Fibroblast of lung (primary cell): ENCODE measurements around the gene BABAM2. TPM values are rescaled to one million over a fixed set of nuclear protein-coding genes. Genes with fewer than 3 reads are reported as not detected.
A peak's percentile ranks its signal among the peaks of the same experiment; 100 is the strongest.

Experiments used
- DNase-seq, 2 donors: peaks; one replicate each; pipeline versions ENCODE4 v3.0.0 to v3.0.0-alpha.2; 2010; ENCODE audit warnings: low read depth in 2 of 2
- H2AFZ ChIP-seq: 2 replicates; pipeline ENCODE4 v1.5.1; 2012; ENCODE audit warnings: low read length, control low read depth, inconsistent platforms
- H3K27ac ChIP-seq: 2 replicates; pipeline ENCODE4 v1.5.1; 2011; ENCODE audit warnings: low read length, control low read depth; ENCODE audit not compliant: insufficient read depth
- H3K27me3 ChIP-seq: 2 replicates; pipeline ENCODE4 v1.5.1; 2011; ENCODE audit warnings: mild to moderate bottlenecking, low read length; ENCODE audit not compliant: control insufficient read depth, insufficient read depth
- H3K36me3 ChIP-seq: 2 replicates; pipeline ENCODE4 v1.5.1; 2011; ENCODE audit warnings: low read length; ENCODE audit not compliant: control insufficient read depth, insufficient read depth
- H3K4me1 ChIP-seq: 2 replicates; pipeline ENCODE4 v1.5.1; 2011; ENCODE audit warnings: low read length; ENCODE audit not compliant: control insufficient read depth, insufficient read depth; ENCODE audit errors: extremely low read depth
- H3K4me2 ChIP-seq: 2 replicates; pipeline ENCODE4 v1.5.1; 2011; ENCODE audit warnings: low read length, control low read depth; ENCODE audit not compliant: insufficient read depth; ENCODE audit errors: extremely low read depth
- H3K4me3 ChIP-seq, 4 experiments: fragments of 200-600 bp in 1 of 4; sonication (generic) in 1 of 4; replicated peaks in 1 of 4; 2 replicates each; pipeline ENCODE4 v1.5.1; 2011 to 2016; ENCODE audit warnings: low read length in 4 of 4, low read depth in 3 of 4, mild to moderate bottlenecking in 3 of 4, control low read depth in 2 of 4, inconsistent platforms in 1 of 4, mixed read lengths in 1 of 4; ENCODE audit not compliant: insufficient read depth in 1 of 4; ENCODE audit errors: control extremely low read depth in 1 of 4
- H3K79me2 ChIP-seq: 2 replicates; pipeline ENCODE4 v1.5.1; 2012; ENCODE audit warnings: mild to moderate bottlenecking, low read length, inconsistent platforms; ENCODE audit not compliant: control insufficient read depth, insufficient read depth
- H3K9ac ChIP-seq: 2 replicates; pipeline ENCODE4 v1.5.1; 2011; ENCODE audit warnings: mild to moderate bottlenecking, low read length, control low read depth; ENCODE audit not compliant: insufficient read depth
- H3K9me3 ChIP-seq: 2 replicates; pipeline ENCODE4 v1.5.1; 2012; ENCODE audit warnings: low read depth, low read length; ENCODE audit not compliant: control insufficient read depth, insufficient read depth
- H4K20me1 ChIP-seq: 2 replicates; pipeline ENCODE4 v1.5.1; 2011; ENCODE audit warnings: low read length; ENCODE audit not compliant: control insufficient read depth, insufficient read depth; ENCODE audit errors: extremely low read depth
- EZH2 ChIP-seq: IDR thresholded peaks from 2 replicates; pipeline ENCODE4 v1.5.1; 2012; ENCODE audit warnings: low read length, control low read depth, mild to moderate bottlenecking; ENCODE audit errors: missing control alignments
- polyA plus RNA-seq, 2 donors: library from polyadenylated mRNA; depleted of rRNA in 1 of 2; stranded (reverse) in 1 of 2; unstranded in 1 of 2; fragments of >200 nt; gene quantifications; 2 replicates each; pipeline ENCODE4 v1.2.1, GENCODE V29; 2011 to 2012; ENCODE audit warnings: missing spikeins in 1 of 2
- total RNA-seq: library from RNA; depleted of rRNA; stranded (reverse); fragments of >200 nt; gene quantifications from 2 replicates; pipeline ENCODE4 v1.2.1, GENCODE V29; 2014
- TF ChIP-seq, protein P1 (sequence below), 2 donors: IDR thresholded peaks in 1 of 2; conservative IDR thresholded peaks in 1 of 2; 1 replicate in 1 of 2; 2 replicates in 1 of 2; pipeline ENCODE4 v1.5.1; 2011 to 2012; ENCODE audit warnings: low read length in 2 of 2, control low read depth in 1 of 2, inconsistent platforms in 1 of 2, low read depth in 1 of 2, mild to moderate bottlenecking in 1 of 2

Gene BABAM2
- total and polyA plus RNA-seq, 2 donors (not counting 1 experiment from before 2014, with no cell fraction given), result 25.6 to 33.4 TPM

DNA sequence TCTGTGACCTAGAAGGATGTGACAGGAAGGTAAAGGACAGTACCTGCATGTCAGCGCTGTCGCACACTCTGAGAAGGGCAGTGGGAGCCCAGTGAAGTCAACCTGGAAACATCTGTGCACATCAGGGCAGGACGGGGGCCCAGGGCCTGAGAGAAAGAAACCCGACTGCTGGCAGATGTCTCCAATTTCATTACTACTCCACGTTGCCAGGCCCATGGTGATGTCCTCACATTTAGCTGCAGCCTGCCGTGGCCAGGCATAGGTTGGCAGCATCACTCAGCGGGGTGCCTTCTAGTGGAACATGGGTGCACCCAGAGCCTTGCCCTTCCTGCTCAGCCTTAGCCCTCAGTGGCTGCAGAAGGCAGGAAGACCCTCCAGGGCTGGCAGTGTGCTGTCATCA, 429.8 kb downstream of the BABAM2 start:
- Histone ChIP-seq H3K4me1 (no peaks in the 10 kb centered on the region), H2AFZ (no peak overlapping the region), H3K4me2 (no peak overlapping the region), H3K9ac (no peak overlapping the region), H4K20me1 (no peaks in the 10 kb centered on the region), H3K36me3 (no peaks in the 10 kb centered on the region), H3K4me3 (no peak overlapping the region), H3K79me2 (no peaks in the 10 kb centered on the region), H3K9me3 (no peaks in the 10 kb centered on the region), H3K27me3 (no peaks in the 10 kb centered on the region), H3K27ac (no peak overlapping the region)
- DNase-seq, result no peak
- TF ChIP-seq, protein P1, sequence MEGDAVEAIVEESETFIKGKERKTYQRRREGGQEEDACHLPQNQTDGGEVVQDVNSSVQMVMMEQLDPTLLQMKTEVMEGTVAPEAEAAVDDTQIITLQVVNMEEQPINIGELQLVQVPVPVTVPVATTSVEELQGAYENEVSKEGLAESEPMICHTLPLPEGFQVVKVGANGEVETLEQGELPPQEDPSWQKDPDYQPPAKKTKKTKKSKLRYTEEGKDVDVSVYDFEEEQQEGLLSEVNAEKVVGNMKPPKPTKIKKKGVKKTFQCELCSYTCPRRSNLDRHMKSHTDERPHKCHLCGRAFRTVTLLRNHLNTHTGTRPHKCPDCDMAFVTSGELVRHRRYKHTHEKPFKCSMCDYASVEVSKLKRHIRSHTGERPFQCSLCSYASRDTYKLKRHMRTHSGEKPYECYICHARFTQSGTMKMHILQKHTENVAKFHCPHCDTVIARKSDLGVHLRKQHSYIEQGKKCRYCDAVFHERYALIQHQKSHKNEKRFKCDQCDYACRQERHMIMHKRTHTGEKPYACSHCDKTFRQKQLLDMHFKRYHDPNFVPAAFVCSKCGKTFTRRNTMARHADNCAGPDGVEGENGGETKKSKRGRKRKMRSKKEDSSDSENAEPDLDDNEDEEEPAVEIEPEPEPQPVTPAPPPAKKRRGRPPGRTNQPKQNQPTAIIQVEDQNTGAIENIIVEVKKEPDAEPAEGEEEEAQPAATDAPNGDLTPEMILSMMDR (conservative IDR thresholded peaks at IDR 0.05 in 1 of 2, IDR thresholded peaks at IDR 0.05 in 1 of 2; ENCODE audit: low read depth in 1 of 2, low read length in 2 of 2), result no peak
- no peak for TF ChIP-seq EZH2

DNA sequence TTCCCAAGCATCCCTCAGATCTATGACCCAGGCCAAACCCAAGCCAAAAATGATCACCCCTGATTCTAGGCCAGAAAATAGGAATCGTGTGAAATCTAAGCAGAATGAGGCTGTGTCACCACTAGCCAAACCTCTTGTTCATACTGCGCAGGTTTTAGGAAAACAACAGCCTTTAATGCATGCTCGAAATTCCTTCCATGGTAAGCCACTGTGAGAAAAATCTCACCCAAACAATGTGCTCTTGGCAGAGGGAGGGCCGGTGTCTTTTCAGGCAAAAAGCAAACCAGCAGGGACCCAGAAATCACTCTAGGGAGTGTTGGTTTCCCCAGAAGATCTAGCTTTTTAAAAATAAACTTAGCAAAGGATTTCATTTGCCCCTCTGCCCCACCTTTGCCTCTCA, 430.9 kb downstream of the BABAM2 start:
- H3K4me1 ChIP-seq, result peaks cover 2% of the 10 kb centered on the region
- no peak overlapping the region for H3K4me2 ChIP-seq
- H3K27ac ChIP-seq, result no peak overlapping the region
- DNase-seq, result peak in 1 of 2 donors; percentile 94
- H2AFZ ChIP-seq, result no peak overlapping the region
- H3K9me3 ChIP-seq, result no peaks in the 10 kb centered on the region
- H4K20me1 ChIP-seq, result no peaks in the 10 kb centered on the region
- H3K36me3 ChIP-seq, result no peaks in the 10 kb centered on the region
- no peak overlapping the region for H3K9ac ChIP-seq
- H3K27me3 ChIP-seq, result no peaks in the 10 kb centered on the region
- H3K79me2 ChIP-seq, result no peaks in the 10 kb centered on the region
- no peak overlapping the region for H3K4me3 ChIP-seq
- TF ChIP-seq, protein P1 (conservative IDR thresholded peaks at IDR 0.05 in 1 of 2, IDR thresholded peaks at IDR 0.05 in 1 of 2; ENCODE audit: low read depth in 1 of 2, low read length in 2 of 2), result no peak
- TF ChIP-seq EZH2, result no peak

DNA sequence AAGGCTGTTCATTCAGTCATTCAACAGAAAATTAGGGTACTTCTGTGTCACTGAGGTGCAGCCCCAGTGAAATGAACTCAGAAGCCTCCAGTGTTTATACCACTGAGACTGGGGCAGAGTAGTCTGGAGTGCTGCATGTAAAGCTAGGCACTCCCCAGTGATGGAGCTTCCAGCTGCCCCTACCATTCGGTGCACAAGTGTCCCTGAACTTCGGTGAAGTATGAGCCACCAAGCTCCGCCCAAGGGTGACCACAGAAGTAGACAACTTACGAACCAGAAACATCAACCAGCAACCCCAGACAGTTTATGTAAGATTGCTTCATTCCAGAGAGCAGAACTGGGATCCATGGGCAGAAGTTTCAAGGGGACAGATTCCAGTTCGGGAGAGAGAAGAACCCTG, 431.5 kb downstream of the BABAM2 start:
- DNase-seq, result no peak
- Histone ChIP-seq H2AFZ (no peak overlapping the region), H3K4me1 (peaks cover 5% of the 10 kb centered on the region), H3K4me2 (no peak overlapping the region), H3K9me3 (no peaks in the 10 kb centered on the region), H3K27ac (no peak overlapping the region), H3K27me3 (no peaks in the 10 kb centered on the region), H3K9ac (no peak overlapping the region), H3K36me3 (no peaks in the 10 kb centered on the region), H3K79me2 (no peaks in the 10 kb centered on the region), H3K4me3 (no peak overlapping the region), H4K20me1 (no peaks in the 10 kb centered on the region)
- no peak for TF ChIP-seq EZH2
- TF ChIP-seq, protein P1 (conservative IDR thresholded peaks at IDR 0.05 in 1 of 2, IDR thresholded peaks at IDR 0.05 in 1 of 2; ENCODE audit: low read depth in 1 of 2, low read length in 2 of 2), result no peak
